Measurements from ENCODE around the gene NRXN3.
A peak's percentile ranks its signal among the peaks of the same experiment; 100 is the strongest.

NRXN3 gene

GRCh38 chr14:78875049-78875448 is 704.9 kb downstream of the NRXN3 start:
- 21% methylated on average over 2 of the region's 2 CpGs for WGBS (ENCODE audit: insufficient coverage)
- ChIA-PET POLR2A (no interaction called here), CTCF (no interaction called here)

GRCh38 chr14:78885884-78886283 is 715.7 kb downstream of the NRXN3 start:
- H3K9me3 ChIP-seq (ENCODE audit: control extremely low read depth in 1 of 5, control insufficient read depth in 4 of 5, insufficient read depth in 2 of 5, low read depth in 1 of 5, low read length in 4 of 5): peaks cover 0 to 3% (median 0%) of the 10 kb centered on the region in 5 experiments
- ChIA-PET CTCF (interaction anchor here (1.2 kb wide), 1 partner anchor 73 kb away, joined by 3 read pairs; no protein-coding TSS in a partner anchor), POLR2A (no interaction called here)
- no peaks in the 10 kb centered on the region for H3K4me1 ChIP-seq (ENCODE audit: control extremely low read depth in 1 of 4, control insufficient read depth in 4 of 4, insufficient read depth in 4 of 4, low read length in 3 of 4)
- H3K36me3 ChIP-seq (ENCODE audit: control insufficient read depth in 4 of 4, insufficient read depth in 4 of 4, low read length in 3 of 4): no peaks in the 10 kb centered on the region
- H3K27ac ChIP-seq (ENCODE audit: insufficient read depth in 1 of 2, low read depth in 1 of 2, low read length in 2 of 2, poor library complexity in 1 of 2, severe bottlenecking in 2 of 2): no peak overlapping the region
- no peak for DNase-seq
- no peaks in the 10 kb centered on the region for H3K27me3 ChIP-seq (replicated peaks in 2 of 5; ENCODE audit: control insufficient read depth in 4 of 5, insufficient read depth in 5 of 5, low read length in 4 of 5)
- H3K4me3 ChIP-seq (ENCODE audit: control insufficient read depth in 1 of 7, extremely low read depth in 1 of 7, insufficient read depth in 4 of 7, low read depth in 2 of 7, low read length in 6 of 7): no peak overlapping the region

More at GRCh38 chr14:78875049-78875448, 704.9 kb downstream of the NRXN3 start:
- Histone ChIP-seq H3K9me3 (ENCODE audit: control extremely low read depth in 1 of 5, control insufficient read depth in 4 of 5, insufficient read depth in 2 of 5, low read depth in 1 of 5, low read length in 4 of 5) (no peaks in the 10 kb centered on the region), H3K27ac (ENCODE audit: insufficient read depth in 1 of 2, low read depth in 1 of 2, low read length in 2 of 2, poor library complexity in 1 of 2, severe bottlenecking in 2 of 2) (no peak overlapping the region), H3K4me1 (ENCODE audit: control extremely low read depth in 1 of 4, control insufficient read depth in 4 of 4, insufficient read depth in 4 of 4, low read length in 3 of 4) (no peaks in the 10 kb centered on the region), H3K4me3 (ENCODE audit: control insufficient read depth in 1 of 7, extremely low read depth in 1 of 7, insufficient read depth in 4 of 7, low read depth in 2 of 7, low read length in 6 of 7) (no peak overlapping the region), H3K27me3 (replicated peaks in 2 of 5; ENCODE audit: control insufficient read depth in 4 of 5, insufficient read depth in 5 of 5, low read length in 4 of 5) (peaks cover 0 to 3% (median 0%) of the 10 kb centered on the region in 5 experiments), H3K36me3 (ENCODE audit: control insufficient read depth in 4 of 4, insufficient read depth in 4 of 4, low read length in 3 of 4) (no peaks in the 10 kb centered on the region)
- no peak for DNase-seq

GRCh38 chr14:78897443-78897842 is 727.3 kb downstream of the NRXN3 start:
- ChIA-PET CTCF (interaction anchor here (0.5 kb wide), 1 partner anchor 36 kb away, joined by 3 read pairs; no protein-coding TSS in a partner anchor), POLR2A (no interaction called here)
- H3K36me3 ChIP-seq (ENCODE audit: control insufficient read depth in 4 of 4, insufficient read depth in 4 of 4, low read length in 3 of 4): no peaks in the 10 kb centered on the region
- H3K27ac ChIP-seq (ENCODE audit: insufficient read depth in 1 of 2, low read depth in 1 of 2, low read length in 2 of 2, poor library complexity in 1 of 2, severe bottlenecking in 2 of 2): no peak overlapping the region
- WGBS (ENCODE audit: insufficient coverage): 60% methylated on average over 1 of the region's 2 CpGs
- peaks cover 0 to 1% (median 0%) of the 10 kb centered on the region in 5 experiments for H3K27me3 ChIP-seq (replicated peaks in 2 of 5; ENCODE audit: control insufficient read depth in 4 of 5, insufficient read depth in 5 of 5, low read length in 4 of 5)
- no peak for DNase-seq
- H3K4me1 ChIP-seq (ENCODE audit: control extremely low read depth in 1 of 4, control insufficient read depth in 4 of 4, insufficient read depth in 4 of 4, low read length in 3 of 4): no peaks in the 10 kb centered on the region
- H3K4me3 ChIP-seq (ENCODE audit: control insufficient read depth in 1 of 7, extremely low read depth in 1 of 7, insufficient read depth in 4 of 7, low read depth in 2 of 7, low read length in 6 of 7): no peak overlapping the region
- H3K9me3 ChIP-seq (ENCODE audit: control extremely low read depth in 1 of 5, control insufficient read depth in 4 of 5, insufficient read depth in 2 of 5, low read depth in 1 of 5, low read length in 4 of 5): no peaks in the 10 kb centered on the region

DNA sequence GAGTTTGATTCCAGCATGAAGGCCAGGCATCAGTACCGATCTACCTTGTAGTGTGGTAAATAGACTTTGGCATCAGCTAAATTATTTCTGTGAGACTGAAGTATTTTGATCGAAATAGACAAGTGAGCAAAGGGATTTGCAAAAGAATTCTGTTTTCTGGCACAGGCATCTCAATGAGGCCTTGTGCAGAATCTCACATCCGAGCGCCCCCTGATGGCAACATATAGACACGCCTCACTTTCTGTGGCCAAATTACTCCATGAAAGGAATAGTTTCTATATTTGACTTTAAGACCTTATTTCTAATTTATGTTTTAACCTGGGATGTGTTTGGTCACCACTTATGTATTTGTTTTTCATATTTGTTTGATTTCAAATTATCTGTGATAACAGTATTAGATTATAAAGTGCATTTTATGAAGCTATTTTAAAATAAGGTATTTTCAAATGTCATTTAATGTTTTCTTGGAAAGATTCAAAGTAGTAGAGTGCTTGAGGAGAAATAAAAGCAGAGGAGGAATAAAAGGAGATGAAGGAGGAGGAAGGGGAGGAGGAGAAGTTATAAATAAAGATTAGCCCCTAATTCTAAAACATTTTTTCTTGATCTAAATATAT is 731.9 kb downstream of the NRXN3 start:
- CTCF ChIA-PET: interaction anchor here (1.0 kb wide), 1 partner anchor 11 kb away, joined by 3 read pairs; no protein-coding TSS in a partner anchor
- no peaks in the 10 kb centered on the region for H3K4me1 ChIP-seq (ENCODE audit: control extremely low read depth in 1 of 4, control insufficient read depth in 4 of 4, insufficient read depth in 4 of 4, low read length in 3 of 4)
- no peak overlapping the region for H3K4me3 ChIP-seq (ENCODE audit: control insufficient read depth in 1 of 7, extremely low read depth in 1 of 7, insufficient read depth in 4 of 7, low read depth in 2 of 7, low read length in 6 of 7)
- POLR2A ChIA-PET: no interaction called here
- no peaks in the 10 kb centered on the region for H3K36me3 ChIP-seq (ENCODE audit: control insufficient read depth in 4 of 4, insufficient read depth in 4 of 4, low read length in 3 of 4)
- peaks cover 0 to 6% (median 0%) of the 10 kb centered on the region in 5 experiments for H3K27me3 ChIP-seq (replicated peaks in 2 of 5; ENCODE audit: control insufficient read depth in 4 of 5, insufficient read depth in 5 of 5, low read length in 4 of 5)
- no peak overlapping the region for H3K27ac ChIP-seq (ENCODE audit: insufficient read depth in 1 of 2, low read depth in 1 of 2, low read length in 2 of 2, poor library complexity in 1 of 2, severe bottlenecking in 2 of 2)
- no peaks in the 10 kb centered on the region for H3K9me3 ChIP-seq (ENCODE audit: control extremely low read depth in 1 of 5, control insufficient read depth in 4 of 5, insufficient read depth in 2 of 5, low read depth in 1 of 5, low read length in 4 of 5)
- WGBS (ENCODE audit: insufficient coverage): 25% methylated on average over 2 of the region's 5 CpGs
- peak in 2 of 3 donors; percentile 18 to 23 for DNase-seq

DNA sequence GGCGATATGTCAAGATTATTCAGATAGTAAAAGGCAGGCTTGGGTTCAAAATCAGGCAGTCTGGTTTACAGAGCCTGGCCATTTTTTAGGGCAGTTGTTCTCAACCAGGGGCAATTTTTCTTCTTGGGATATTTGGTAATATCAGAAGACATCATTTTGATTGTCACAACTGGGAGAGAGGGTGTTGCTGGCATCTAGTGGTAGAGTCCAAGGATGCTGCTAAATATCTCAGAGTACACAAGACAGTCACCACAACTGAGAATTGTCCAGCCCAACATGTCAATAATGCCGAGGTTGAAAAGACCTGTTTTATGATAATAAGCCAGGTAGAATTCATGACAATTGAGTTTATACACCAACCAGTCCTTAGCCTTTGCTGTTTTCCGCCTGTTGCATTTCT is 733.9 kb downstream of the NRXN3 start:
- Histone ChIP-seq H3K36me3 (ENCODE audit: control insufficient read depth in 4 of 4, insufficient read depth in 4 of 4, low read length in 3 of 4) (no peaks in the 10 kb centered on the region), H3K27ac (ENCODE audit: insufficient read depth in 1 of 2, low read depth in 1 of 2, low read length in 2 of 2, poor library complexity in 1 of 2, severe bottlenecking in 2 of 2) (no peak overlapping the region), H3K27me3 (replicated peaks in 2 of 5; ENCODE audit: control insufficient read depth in 4 of 5, insufficient read depth in 5 of 5, low read length in 4 of 5) (peaks cover 0 to 6% (median 0%) of the 10 kb centered on the region in 5 experiments), H3K4me3 (ENCODE audit: control insufficient read depth in 1 of 7, extremely low read depth in 1 of 7, insufficient read depth in 4 of 7, low read depth in 2 of 7, low read length in 6 of 7) (no peak overlapping the region), H3K4me1 (ENCODE audit: control extremely low read depth in 1 of 4, control insufficient read depth in 4 of 4, insufficient read depth in 4 of 4, low read length in 3 of 4) (no peaks in the 10 kb centered on the region), H3K9me3 (ENCODE audit: control extremely low read depth in 1 of 5, control insufficient read depth in 4 of 5, insufficient read depth in 2 of 5, low read depth in 1 of 5, low read length in 4 of 5) (peaks cover 0 to 1% (median 0%) of the 10 kb centered on the region in 5 experiments)
- ChIA-PET CTCF (no interaction called here), POLR2A (no interaction called here)
- WGBS (ENCODE audit: insufficient coverage): 100% methylated on average over 1 of the region's 3 CpGs
- DNase-seq: no peak

- no peaks in the 10 kb centered on the region for H3K9me3 ChIP-seq (ENCODE audit: control extremely low read depth in 1 of 5, control insufficient read depth in 4 of 5, insufficient read depth in 2 of 5, low read depth in 1 of 5, low read length in 4 of 5)
- ChIA-PET POLR2A (no interaction called here), CTCF (no interaction called here)
- H3K4me3 ChIP-seq (ENCODE audit: control insufficient read depth in 1 of 7, extremely low read depth in 1 of 7, insufficient read depth in 4 of 7, low read depth in 2 of 7, low read length in 6 of 7): no peak overlapping the region
- H3K27me3 ChIP-seq (replicated peaks in 2 of 5; ENCODE audit: control insufficient read depth in 4 of 5, insufficient read depth in 5 of 5, low read length in 4 of 5): peaks cover 0 to 10% (median 0%) of the 10 kb centered on the region in 5 experiments
- no CpG with 5 or more reads among the region's 1 CpG for WGBS (ENCODE audit: insufficient coverage)
- H3K36me3 ChIP-seq (ENCODE audit: control insufficient read depth in 4 of 4, insufficient read depth in 4 of 4, low read length in 3 of 4): no peaks in the 10 kb centered on the region
- peaks cover 0 to 4% (median 0%) of the 10 kb centered on the region in 4 experiments for H3K4me1 ChIP-seq (ENCODE audit: control extremely low read depth in 1 of 4, control insufficient read depth in 4 of 4, insufficient read depth in 4 of 4, low read length in 3 of 4)
- no peak for DNase-seq
- H3K27ac ChIP-seq (ENCODE audit: insufficient read depth in 1 of 2, low read depth in 1 of 2, low read length in 2 of 2, poor library complexity in 1 of 2, severe bottlenecking in 2 of 2): no peak overlapping the region
Measured at GRCh38 chr14:78917462-78917861, 747.3 kb downstream of the NRXN3 start.

- H3K4me3 ChIP-seq (ENCODE audit: control insufficient read depth in 1 of 7, extremely low read depth in 1 of 7, insufficient read depth in 4 of 7, low read depth in 2 of 7, low read length in 6 of 7): no peak overlapping the region
- ChIA-PET POLR2A (no interaction called here), CTCF (interaction anchor here (1.6 to 2.0 kb wide), 2 partner anchors 8 to 12 kb away, joined by 4 to 5 read pairs; no protein-coding TSS in a partner anchor)
- H3K27me3 ChIP-seq (replicated peaks in 2 of 5; ENCODE audit: control insufficient read depth in 4 of 5, insufficient read depth in 5 of 5, low read length in 4 of 5): peaks cover 0 to 10% (median 2%) of the 10 kb centered on the region in 5 experiments
- H3K36me3 ChIP-seq (ENCODE audit: control insufficient read depth in 4 of 4, insufficient read depth in 4 of 4, low read length in 3 of 4): no peaks in the 10 kb centered on the region
- H3K9me3 ChIP-seq (ENCODE audit: control extremely low read depth in 1 of 5, control insufficient read depth in 4 of 5, insufficient read depth in 2 of 5, low read depth in 1 of 5, low read length in 4 of 5): no peaks in the 10 kb centered on the region
- DNase-seq: peak; percentile 15 to 57 (median 47)
- H3K4me1 ChIP-seq (ENCODE audit: control extremely low read depth in 1 of 4, control insufficient read depth in 4 of 4, insufficient read depth in 4 of 4, low read length in 3 of 4): peaks cover 0 to 4% (median 0%) of the 10 kb centered on the region in 4 experiments
- H3K27ac ChIP-seq (ENCODE audit: insufficient read depth in 1 of 2, low read depth in 1 of 2, low read length in 2 of 2, poor library complexity in 1 of 2, severe bottlenecking in 2 of 2): no peak overlapping the region
- WGBS (ENCODE audit: insufficient coverage): no CpG with 5 or more reads among the region's 2 CpGs
Measured at GRCh38 chr14:78921856-78922255, 751.7 kb downstream of the NRXN3 start.

Data from common myeloid progenitor, CD34-positive (primary cell).